GM23338 (cell line): ENCODE results near the gene FAM83F. TPM values are rescaled to one million over a fixed set of nuclear protein-coding genes. Genes with fewer than 3 reads are reported as not detected.

Experiments used
- ATAC-seq: fragments of 200-7000 bp; cut with Tn5 transposase; 3 replicates; pipeline ENCODE4 v1.9.1; 2020
- DNase-seq: peaks from one replicate; pipeline ENCODE4 v3.0.0-alpha.2; 2015; ENCODE audit warnings: low spot score
- H2AFZ ChIP-seq: fragments of 200-600 bp; sonication (generic); 2 replicates; pipeline ENCODE4 v1.8.0; 2016; ENCODE audit warnings: antibody characterized with exemption, mild to moderate bottlenecking, moderate library complexity
- H3F3A ChIP-seq: fragments of 200-600 bp; sonication (generic); replicated peaks from 2 replicates; pipeline ENCODE4 v1.8.0; 2017; ENCODE audit warnings: antibody characterized with exemption, mixed run types, low read depth
- H3K27ac ChIP-seq: fragments of 200-600 bp; sonication (generic); 2 replicates; pipeline ENCODE4 v1.6.1; 2016; ENCODE audit warnings: low read depth
- H3K27me3 ChIP-seq: fragments of 200-600 bp; sonication (generic); 2 replicates; pipeline ENCODE4 v1.8.0; 2016; ENCODE audit warnings: mild to moderate bottlenecking, mixed run types, moderate library complexity; ENCODE audit not compliant: insufficient read depth
- H3K36me3 ChIP-seq: fragments of 200-600 bp; sonication (generic); 2 replicates; pipeline ENCODE4 v1.8.0; 2016; ENCODE audit warnings: mild to moderate bottlenecking; ENCODE audit not compliant: insufficient read depth
- H3K4me1 ChIP-seq: fragments of 200-600 bp; sonication (generic); 2 replicates; pipeline ENCODE4 v1.8.0; 2016; ENCODE audit warnings: mild to moderate bottlenecking, moderate library complexity; ENCODE audit not compliant: insufficient read depth
- H3K4me2 ChIP-seq: fragments of 200-600 bp; sonication (generic); 2 replicates; pipeline ENCODE4 v1.7.1; 2017; ENCODE audit warnings: mixed run types
- H3K4me3 ChIP-seq: fragments of 200-600 bp; sonication (generic); 2 replicates; pipeline ENCODE4 v1.6.1; 2016; ENCODE audit warnings: mixed run types
- H3K79me2 ChIP-seq: fragments of 200-600 bp; sonication (generic); replicated peaks from 2 replicates; pipeline ENCODE4 v1.8.0; 2017; ENCODE audit warnings: mild to moderate bottlenecking; ENCODE audit not compliant: insufficient read depth
- H3K9me2 ChIP-seq: fragments of 200-600 bp; sonication (generic); 2 replicates; pipeline ENCODE4 v1.8.0; 2017; ENCODE audit not compliant: insufficient read depth
- H4K20me1 ChIP-seq: fragments of 200-600 bp; sonication (generic); replicated peaks from 2 replicates; pipeline ENCODE4 v1.8.0; 2017; ENCODE audit warnings: mild to moderate bottlenecking; ENCODE audit not compliant: insufficient read depth
- H3K27ac Mint-ChIP-seq: 2 replicates; pipeline ENCODE4 v1.8.0; 2020; ENCODE audit warnings: inconsistent platforms, mild to moderate bottlenecking, moderate library complexity, mixed read lengths
- H3K27me3 Mint-ChIP-seq: 3 replicates; pipeline ENCODE4 v1.8.0; 2022; ENCODE audit warnings: low read depth, mild to moderate bottlenecking, moderate library complexity, mixed read lengths, inconsistent platforms; ENCODE audit not compliant: insufficient read depth, poor library complexity
- H3K36me3 Mint-ChIP-seq: 3 replicates; pipeline ENCODE4 v1.8.0; 2021; ENCODE audit warnings: low read depth, mild to moderate bottlenecking, inconsistent platforms, moderate library complexity, mixed read lengths
- H3K4me1 Mint-ChIP-seq: 3 replicates; pipeline ENCODE4 v1.8.0; 2020; ENCODE audit warnings: mild to moderate bottlenecking, inconsistent platforms, mixed read lengths
- H3K4me3 Mint-ChIP-seq: 3 replicates; pipeline ENCODE4 v1.8.0; 2021; ENCODE audit warnings: moderate library complexity, mild to moderate bottlenecking, inconsistent platforms, mixed read lengths
- H3K9me3 Mint-ChIP-seq: 3 replicates; pipeline ENCODE4 v1.8.0; 2020; ENCODE audit warnings: moderate library complexity, mild to moderate bottlenecking, inconsistent platforms, mixed read lengths
- CREB1 ChIP-seq: fragments of 250-450 bp; sonication (Bioruptor Pico); IDR thresholded peaks from 2 replicates; pipeline ENCODE4 v1.5.0; 2020; ENCODE audit warnings: low read depth, mild to moderate bottlenecking, moderate library complexity
- EZH2 ChIP-seq: fragments of 200-600 bp; sonication (generic); IDR thresholded peaks from one replicate; pipeline ENCODE4 v1.8.0; 2017; ENCODE audit warnings: antibody characterized with exemption, mild to moderate bottlenecking, low read depth; ENCODE audit not compliant: unreplicated experiment
- EZH2phosphoT487 ChIP-seq: fragments of 200-600 bp; sonication (generic); IDR thresholded peaks from one replicate; pipeline ENCODE4 v1.8.1; 2018; ENCODE audit warnings: antibody characterized with exemption; ENCODE audit not compliant: unreplicated experiment
- NANOG ChIP-seq: IDR thresholded peaks from 2 replicates; pipeline ENCODE4 v1.6.1; 2016; ENCODE audit warnings: antibody characterized with exemption, borderline replicate concordance
- POLR2AphosphoS5 ChIP-seq: IDR thresholded peaks from 2 replicates; pipeline ENCODE4 v1.6.1; 2016; ENCODE audit warnings: antibody characterized with exemption, low read depth
- STAT1 ChIP-seq: IDR thresholded peaks from one replicate; pipeline ENCODE4 v1.6.1; 2016; ENCODE audit warnings: antibody characterized with exemption; ENCODE audit not compliant: unreplicated experiment
- ZNF114 ChIP-seq: fragments of 250-450 bp; sonication (Bioruptor Pico); IDR thresholded peaks from 2 replicates; pipeline ENCODE4 v1.5.0; 2020; ENCODE audit warnings: mild to moderate bottlenecking, moderate library complexity
- polyA plus RNA-seq: library from polyadenylated mRNA; unstranded; fragments of >200 nt; fragmentation: Nextera tagmentation; extraction: Ambion mirVana; gene quantifications from 2 replicates; pipeline ENCODE4 v1.2.1, GENCODE V29; 2016
- total RNA-seq: library from RNA; depleted of rRNA; stranded (reverse); fragments of >200 nt; shearing (Covaris generic); gene quantifications from 2 replicates; pipeline ENCODE4 v1.2.3, GENCODE V29; 2014
- TF ChIP-seq, protein P1 (sequence below): fragments of 250-450 bp; sonication (Bioruptor Pico); IDR thresholded peaks from 2 replicates; pipeline ENCODE4 v1.5.0; 2020; ENCODE audit warnings: mild to moderate bottlenecking, moderate library complexity
- TF ChIP-seq, protein P2 (sequence below): IDR thresholded peaks from 2 replicates; pipeline ENCODE4 v1.6.1; 2016; ENCODE audit warnings: antibody characterized with exemption

FAM83F gene
- total and polyA plus RNA-seq, 2 experiments from 2014 or later = 3.7 to 15.9 TPM

DNA sequence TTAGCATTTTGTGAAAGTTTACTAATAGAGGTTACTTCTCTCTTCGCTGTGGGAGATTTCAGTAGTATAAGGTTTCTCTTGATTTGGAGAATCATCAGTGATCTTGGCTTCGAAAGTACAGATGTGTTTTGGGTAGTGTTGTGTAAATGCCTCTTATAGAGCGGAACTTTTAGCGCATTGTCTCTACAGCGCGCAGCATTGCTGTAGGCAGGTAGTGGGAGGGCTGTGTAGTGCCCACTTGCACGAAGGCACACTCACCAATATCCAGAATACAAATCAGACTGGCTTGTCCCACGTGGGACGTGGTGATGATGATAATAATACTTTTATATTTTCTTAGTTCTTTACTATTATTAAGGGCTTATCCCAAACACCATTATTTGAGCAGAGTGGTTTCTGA, 51.4 kb downstream of the FAM83F start:
- peak overlapping the region; percentile 91 for H3K4me2 ChIP-seq
- H3K9me3 Mint-ChIP-seq = no peaks in the 10 kb centered on the region
- no peak overlapping the region for H2AFZ ChIP-seq
- H3K27ac ChIP-seq = no peak overlapping the region
- no peaks in the 10 kb centered on the region for H3F3A ChIP-seq
- TF ChIP-seq NANOG = no peak
- TF ChIP-seq STAT1 = no peak
- no peak for TF ChIP-seq POLR2AphosphoS5
- TF ChIP-seq CREB1 (CRISPR knock-in tag) = no peak
- TF ChIP-seq, protein P1, sequence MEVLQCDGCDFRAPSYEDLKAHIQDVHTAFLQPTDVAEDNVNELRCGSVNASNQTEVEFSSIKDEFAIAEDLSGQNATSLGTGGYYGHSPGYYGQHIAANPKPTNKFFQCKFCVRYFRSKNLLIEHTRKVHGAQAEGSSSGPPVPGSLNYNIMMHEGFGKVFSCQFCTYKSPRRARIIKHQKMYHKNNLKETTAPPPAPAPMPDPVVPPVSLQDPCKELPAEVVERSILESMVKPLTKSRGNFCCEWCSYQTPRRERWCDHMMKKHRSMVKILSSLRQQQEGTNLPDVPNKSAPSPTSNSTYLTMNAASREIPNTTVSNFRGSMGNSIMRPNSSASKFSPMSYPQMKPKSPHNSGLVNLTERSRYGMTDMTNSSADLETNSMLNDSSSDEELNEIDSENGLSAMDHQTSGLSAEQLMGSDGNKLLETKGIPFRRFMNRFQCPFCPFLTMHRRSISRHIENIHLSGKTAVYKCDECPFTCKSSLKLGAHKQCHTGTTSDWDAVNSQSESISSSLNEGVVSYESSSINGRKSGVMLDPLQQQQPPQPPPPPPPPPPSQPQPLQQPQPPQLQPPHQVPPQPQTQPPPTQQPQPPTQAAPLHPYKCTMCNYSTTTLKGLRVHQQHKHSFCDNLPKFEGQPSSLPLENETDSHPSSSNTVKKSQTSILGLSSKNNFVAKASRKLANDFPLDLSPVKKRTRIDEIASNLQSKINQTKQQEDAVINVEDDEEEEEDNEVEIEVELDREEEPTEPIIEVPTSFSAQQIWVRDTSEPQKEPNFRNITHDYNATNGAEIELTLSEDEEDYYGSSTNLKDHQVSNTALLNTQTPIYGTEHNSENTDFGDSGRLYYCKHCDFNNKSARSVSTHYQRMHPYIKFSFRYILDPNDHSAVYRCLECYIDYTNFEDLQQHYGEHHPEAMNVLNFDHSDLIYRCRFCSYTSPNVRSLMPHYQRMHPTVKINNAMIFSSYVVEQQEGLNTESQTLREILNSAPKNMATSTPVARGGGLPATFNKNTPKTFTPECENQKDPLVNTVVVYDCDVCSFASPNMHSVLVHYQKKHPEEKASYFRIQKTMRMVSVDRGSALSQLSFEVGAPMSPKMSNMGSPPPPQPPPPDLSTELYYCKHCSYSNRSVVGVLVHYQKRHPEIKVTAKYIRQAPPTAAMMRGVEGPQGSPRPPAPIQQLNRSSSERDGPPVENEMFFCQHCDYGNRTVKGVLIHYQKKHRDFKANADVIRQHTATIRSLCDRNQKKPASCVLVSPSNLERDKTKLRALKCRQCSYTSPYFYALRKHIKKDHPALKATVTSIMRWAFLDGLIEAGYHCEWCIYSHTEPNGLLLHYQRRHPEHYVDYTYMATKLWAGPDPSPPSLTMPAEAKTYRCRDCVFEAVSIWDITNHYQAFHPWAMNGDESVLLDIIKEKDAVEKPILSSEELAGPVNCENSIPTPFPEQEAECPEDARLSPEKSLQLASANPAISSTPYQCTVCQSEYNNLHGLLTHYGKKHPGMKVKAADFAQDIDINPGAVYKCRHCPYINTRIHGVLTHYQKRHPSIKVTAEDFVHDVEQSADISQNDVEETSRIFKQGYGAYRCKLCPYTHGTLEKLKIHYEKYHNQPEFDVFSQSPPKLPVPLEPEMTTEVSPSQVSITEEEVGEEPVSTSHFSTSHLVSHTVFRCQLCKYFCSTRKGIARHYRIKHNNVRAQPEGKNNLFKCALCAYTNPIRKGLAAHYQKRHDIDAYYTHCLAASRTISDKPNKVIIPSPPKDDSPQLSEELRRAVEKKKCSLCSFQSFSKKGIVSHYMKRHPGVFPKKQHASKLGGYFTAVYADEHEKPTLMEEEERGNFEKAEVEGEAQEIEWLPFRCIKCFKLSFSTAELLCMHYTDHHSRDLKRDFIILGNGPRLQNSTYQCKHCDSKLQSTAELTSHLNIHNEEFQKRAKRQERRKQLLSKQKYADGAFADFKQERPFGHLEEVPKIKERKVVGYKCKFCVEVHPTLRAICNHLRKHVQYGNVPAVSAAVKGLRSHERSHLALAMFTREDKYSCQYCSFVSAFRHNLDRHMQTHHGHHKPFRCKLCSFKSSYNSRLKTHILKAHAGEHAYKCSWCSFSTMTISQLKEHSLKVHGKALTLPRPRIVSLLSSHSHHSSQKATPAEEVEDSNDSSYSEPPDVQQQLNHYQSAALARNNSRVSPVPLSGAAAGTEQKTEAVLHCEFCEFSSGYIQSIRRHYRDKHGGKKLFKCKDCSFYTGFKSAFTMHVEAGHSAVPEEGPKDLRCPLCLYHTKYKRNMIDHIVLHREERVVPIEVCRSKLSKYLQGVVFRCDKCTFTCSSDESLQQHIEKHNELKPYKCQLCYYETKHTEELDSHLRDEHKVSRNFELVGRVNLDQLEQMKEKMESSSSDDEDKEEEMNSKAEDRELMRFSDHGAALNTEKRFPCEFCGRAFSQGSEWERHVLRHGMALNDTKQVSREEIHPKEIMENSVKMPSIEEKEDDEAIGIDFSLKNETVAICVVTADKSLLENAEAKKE = no peak
- no peak for TF ChIP-seq EZH2
- TF ChIP-seq, protein P2, sequence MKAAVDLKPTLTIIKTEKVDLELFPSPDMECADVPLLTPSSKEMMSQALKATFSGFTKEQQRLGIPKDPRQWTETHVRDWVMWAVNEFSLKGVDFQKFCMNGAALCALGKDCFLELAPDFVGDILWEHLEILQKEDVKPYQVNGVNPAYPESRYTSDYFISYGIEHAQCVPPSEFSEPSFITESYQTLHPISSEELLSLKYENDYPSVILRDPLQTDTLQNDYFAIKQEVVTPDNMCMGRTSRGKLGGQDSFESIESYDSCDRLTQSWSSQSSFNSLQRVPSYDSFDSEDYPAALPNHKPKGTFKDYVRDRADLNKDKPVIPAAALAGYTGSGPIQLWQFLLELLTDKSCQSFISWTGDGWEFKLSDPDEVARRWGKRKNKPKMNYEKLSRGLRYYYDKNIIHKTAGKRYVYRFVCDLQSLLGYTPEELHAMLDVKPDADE = no peak
- no peak for TF ChIP-seq ZNF114
- no peak for TF ChIP-seq EZH2phosphoT487
- H3K4me1 ChIP-seq = no peaks in the 10 kb centered on the region
- no peaks in the 10 kb centered on the region for H3K27me3 ChIP-seq
- no peaks in the 10 kb centered on the region for H3K36me3 Mint-ChIP-seq
- ATAC-seq (no peak), DNase-seq (no peak)
- peaks cover 8% of the 10 kb centered on the region for H3K27me3 Mint-ChIP-seq
- no peak overlapping the region for H3K27ac Mint-ChIP-seq
- peak overlapping the region; percentile 83 for H3K4me3 ChIP-seq
- no peaks in the 10 kb centered on the region for H3K36me3 ChIP-seq
- no peaks in the 10 kb centered on the region for H3K9me2 ChIP-seq
- peak overlapping the region; percentile 83 for H3K4me3 Mint-ChIP-seq
- peaks cover 12% of the 10 kb centered on the region for H3K4me1 Mint-ChIP-seq
- peaks cover 20% of the 10 kb centered on the region for H4K20me1 ChIP-seq
- H3K79me2 ChIP-seq = peaks cover 53% of the 10 kb centered on the region
